GM12874 (cell line): ENCODE measurements around the gene PRUNE2.

Experiments used
- TF ChIP-seq, protein P1 (sequence below): IDR thresholded peaks from 2 replicates; pipeline ENCODE4 v1.5.1; 2011; ENCODE audit warnings: low read depth, mild to moderate bottlenecking, control low read depth, low read length, moderate library complexity; ENCODE audit not compliant: insufficient read depth

Gene PRUNE2

DNA sequence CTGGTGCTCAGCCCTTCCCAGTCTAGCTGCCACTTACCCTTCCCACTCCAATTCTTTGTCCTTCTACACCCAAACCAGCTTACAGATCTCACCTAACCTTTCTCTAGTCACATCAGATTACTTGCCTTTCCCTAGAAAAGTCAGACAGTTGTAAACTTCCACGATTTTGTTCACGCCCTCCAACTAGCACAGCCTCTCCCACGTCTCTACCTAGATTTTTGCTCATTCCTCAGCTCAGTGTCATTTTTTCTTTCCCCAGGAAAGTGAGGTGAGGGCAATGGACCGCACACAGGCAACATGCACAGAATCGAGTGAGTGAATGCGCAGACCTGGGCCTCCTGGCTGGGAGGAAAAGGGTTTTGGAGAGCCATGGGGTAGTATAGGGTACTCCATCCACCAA, 20.9 kb upstream of the PRUNE2 start:
- TF ChIP-seq, protein P1, sequence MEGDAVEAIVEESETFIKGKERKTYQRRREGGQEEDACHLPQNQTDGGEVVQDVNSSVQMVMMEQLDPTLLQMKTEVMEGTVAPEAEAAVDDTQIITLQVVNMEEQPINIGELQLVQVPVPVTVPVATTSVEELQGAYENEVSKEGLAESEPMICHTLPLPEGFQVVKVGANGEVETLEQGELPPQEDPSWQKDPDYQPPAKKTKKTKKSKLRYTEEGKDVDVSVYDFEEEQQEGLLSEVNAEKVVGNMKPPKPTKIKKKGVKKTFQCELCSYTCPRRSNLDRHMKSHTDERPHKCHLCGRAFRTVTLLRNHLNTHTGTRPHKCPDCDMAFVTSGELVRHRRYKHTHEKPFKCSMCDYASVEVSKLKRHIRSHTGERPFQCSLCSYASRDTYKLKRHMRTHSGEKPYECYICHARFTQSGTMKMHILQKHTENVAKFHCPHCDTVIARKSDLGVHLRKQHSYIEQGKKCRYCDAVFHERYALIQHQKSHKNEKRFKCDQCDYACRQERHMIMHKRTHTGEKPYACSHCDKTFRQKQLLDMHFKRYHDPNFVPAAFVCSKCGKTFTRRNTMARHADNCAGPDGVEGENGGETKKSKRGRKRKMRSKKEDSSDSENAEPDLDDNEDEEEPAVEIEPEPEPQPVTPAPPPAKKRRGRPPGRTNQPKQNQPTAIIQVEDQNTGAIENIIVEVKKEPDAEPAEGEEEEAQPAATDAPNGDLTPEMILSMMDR = no peak

DNA sequence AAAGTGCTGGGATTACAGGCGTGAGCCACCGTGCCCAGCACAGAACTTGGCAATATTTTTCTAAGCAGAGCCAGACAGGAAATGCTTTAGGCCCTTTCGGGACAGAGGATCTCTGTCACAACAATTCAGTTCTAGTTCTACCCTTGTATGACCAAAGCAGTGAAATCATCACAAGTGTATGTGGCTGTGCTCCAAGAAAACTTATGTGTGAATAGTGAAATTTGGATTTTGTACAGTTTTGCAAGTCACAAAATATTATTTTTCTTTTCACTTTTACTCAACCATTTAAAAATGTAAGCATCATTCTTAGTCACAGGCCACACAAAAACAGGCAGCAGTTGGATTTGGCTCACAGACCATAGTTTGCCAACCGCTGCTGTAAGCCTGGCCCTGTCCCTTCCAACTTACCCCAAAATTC, 20.4 kb upstream of the PRUNE2 start:
- TF ChIP-seq, protein P1 = no peak

DNA sequence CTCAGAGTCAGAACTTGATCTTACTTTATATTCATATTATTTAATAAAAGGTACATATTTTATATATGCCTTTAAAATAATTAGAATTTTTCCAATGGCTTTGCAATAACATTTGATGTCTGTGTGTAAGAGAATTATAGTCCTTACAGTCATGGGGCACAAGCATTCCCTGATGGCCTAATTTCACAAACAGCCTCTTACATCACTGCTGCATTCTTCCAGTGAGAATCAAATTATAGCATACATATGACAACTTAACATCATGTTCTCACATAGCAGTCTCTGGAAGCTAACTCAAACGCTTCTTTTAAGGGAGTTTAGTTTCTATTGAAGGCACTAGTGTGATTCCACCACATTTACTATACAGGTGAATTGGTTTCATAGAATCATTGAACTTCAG, 15.3 kb upstream of the PRUNE2 start:
- TF ChIP-seq, protein P1 = no peak

DNA sequence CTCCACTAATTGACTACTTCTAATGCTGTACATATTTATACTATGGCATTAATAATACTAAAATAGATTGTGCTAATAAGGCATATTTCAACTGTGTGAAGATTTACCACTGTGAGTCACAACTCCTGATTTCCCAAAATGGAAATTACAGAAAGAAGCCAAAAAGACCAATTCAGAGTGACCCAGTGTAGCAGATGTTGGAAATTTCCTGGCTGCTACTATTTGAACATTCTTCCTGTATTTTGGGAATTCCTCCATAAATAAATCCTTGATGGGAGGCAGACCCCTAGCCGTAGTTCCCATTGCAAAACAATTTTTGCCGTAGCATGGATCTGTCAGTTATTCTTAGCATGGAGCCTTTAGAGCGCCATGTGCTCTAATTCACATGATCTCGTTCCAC, 11.4 kb upstream of the PRUNE2 start:
- TF ChIP-seq, protein P1 = no peak

DNA sequence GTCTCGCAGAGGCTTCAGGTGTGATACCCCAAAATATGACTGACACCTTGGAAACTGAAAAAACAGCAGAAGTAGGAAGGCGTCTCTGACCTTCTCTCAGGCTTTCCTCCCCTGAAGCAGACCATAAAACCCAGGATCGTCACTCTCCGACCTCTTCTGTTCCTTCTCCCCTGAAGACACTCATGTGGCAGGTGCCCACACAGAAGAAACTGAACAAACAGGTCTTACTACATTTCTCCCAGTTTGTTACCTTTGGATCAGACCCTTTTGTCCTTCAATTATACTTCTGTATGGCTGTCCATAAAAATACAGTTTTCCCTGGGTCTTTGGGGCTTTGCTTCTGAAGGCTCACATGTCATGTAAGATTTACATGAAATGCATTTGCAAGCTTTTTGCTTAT, 10.3 kb upstream of the PRUNE2 start:
- TF ChIP-seq, protein P1 = no peak

DNA sequence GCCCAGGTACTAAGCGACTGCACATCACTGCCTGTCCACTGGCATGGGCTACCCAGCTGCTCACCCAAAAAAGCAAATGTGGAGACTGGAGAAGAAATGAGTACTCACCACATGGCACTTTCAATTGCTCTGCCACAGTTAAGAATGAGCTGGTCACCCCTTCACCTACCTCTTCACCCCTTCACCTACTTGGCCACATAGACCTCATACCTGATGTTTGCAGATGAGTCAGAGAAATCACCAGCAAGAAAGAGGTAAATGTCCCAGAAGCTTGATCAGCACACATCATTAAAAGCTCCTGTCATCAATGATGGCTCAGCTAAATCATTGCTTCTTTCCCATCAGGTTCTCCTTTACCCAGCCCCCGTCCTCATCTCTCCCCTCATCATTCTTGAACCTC, 7.6 kb upstream of the PRUNE2 start:
- TF ChIP-seq, protein P1 = no peak

DNA sequence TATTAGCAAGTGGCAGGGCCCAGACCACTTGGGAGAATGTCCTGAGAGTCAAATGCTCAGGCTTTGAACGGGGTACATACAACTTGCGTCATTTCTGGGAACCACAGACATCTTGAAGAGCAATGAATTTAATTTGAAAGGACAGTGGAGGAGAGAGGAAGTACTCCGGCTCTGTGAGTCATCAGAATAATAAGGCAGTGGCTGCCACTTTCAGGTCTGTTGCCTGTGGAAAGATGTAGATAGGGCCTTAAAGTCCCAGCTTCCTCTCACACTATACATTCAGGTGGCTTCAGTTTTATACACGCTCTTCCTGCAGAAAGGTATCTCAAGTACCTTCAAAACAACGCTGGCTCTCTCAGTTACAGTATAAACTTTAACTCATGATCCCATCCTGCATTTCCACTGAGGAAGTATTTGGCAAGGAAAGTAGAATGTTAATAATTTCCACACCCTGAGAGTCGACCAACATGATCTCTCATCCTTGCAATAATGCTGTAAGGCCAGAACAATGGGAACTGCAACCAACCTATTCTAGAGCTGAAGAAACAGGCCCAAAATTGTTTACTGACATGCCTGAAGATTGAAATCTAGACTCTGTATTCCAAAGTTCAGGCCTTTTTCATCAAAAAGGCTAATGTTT, 6.8 kb upstream of the PRUNE2 start:
- TF ChIP-seq, protein P1 = no peak

DNA sequence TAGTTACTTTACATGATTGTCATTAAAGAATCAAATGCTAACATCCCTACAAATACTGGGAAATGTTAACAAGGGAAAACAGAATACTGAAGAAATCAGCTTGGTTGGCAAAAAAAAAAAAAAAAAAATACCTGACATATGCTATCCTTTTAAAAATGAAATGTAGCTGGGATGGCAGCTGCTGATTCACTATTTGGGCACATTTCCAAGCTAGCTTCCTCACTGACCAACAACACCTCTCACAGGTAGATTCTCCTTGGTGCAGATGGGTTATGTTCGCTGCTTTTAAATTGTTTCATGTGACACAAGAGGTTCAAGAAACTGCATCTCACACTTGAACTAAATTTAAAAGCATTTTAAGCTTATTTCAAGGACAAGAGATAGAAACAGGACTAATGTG, 6.1 kb upstream of the PRUNE2 start:
- TF ChIP-seq, protein P1 = no peak
